ENCODE data around the gene SREBF2. TPM values are rescaled to one million over a fixed set of nuclear protein-coding genes. Genes with fewer than 3 reads are reported as not detected.

SREBF2 gene
- polyA plus RNA-seq, 2 of the 4 experiments (the other 2 are of a cell fraction): 19.4 to 30.8 TPM

DNA sequence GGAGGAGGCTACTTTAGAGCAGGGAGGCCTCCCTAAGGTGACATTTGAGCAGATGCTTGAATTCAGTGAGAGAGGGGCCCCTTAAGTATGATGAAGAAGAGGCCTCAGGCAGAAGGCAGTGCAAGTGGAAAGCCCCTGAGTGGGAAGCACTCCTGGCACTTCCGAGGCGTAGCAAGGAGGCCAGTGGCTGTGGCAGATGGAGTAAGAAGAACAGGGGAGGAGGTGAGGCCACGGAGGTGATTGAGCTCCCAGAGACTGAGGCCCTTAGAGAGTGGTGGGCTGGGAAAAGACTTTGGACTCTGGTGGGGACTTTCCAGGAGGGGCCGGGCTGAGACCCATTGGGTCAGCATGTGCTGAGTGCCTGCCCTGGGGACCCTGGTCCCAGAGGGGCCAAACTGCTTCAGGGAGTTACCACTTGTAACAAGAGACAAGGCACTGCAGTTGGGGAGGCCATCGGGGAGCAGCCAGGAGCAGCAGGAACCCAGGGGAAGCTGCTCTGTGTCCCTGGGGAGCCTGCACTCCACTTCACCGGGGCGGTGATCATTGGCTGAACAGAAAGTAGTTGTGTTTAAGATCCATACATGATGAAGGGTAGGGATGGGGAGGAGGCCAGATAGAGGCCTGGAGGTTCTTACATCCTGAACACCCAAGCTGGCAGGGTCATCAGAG lies 116.5 kb downstream of the SREBF2 start:
- ChIA-PET POLR2A (no interaction called here), CTCF (interaction anchor here (1.0 to 1.7 kb wide), 3 partner anchors 8 to 252 kb away, joined by 3 to 5 read pairs (median 5); no protein-coding TSS in a partner anchor)
- no peaks in the 10 kb centered on the region for H3K9me3 ChIP-seq
- no peak overlapping the region for H3K4me3 ChIP-seq
- H3K27ac ChIP-seq: no peak overlapping the region
- WGBS (ENCODE audit: missing lambda C conversion rate): 90% methylated on average over 7 of the region's 7 CpGs
- TF ChIP-seq E2F6 (IDR thresholded peaks at IDR 0.05; ENCODE audit: borderline replicate concordance, low read depth) (no peak), RCOR1 (IDR thresholded peaks at IDR 0.05; ENCODE audit: low read depth, low read length) (no peak), NFE2L2 (conservative IDR thresholded peaks at IDR 0.05; ENCODE audit: low read length) (no peak), PHF8 (IDR thresholded peaks at IDR 0.05; ENCODE audit: borderline replicate concordance, low read depth) (no peak), BHLHE40 (IDR thresholded peaks at IDR 0.05; ENCODE audit: low read depth, low read length) (no peak), EP300 (IDR thresholded peaks at IDR 0.05) (no peak), MYC (IDR thresholded peaks at IDR 0.05; ENCODE audit: borderline replicate concordance, low read length) (no peak), NPAS2 (CRISPR knock-in tag; IDR thresholded peaks at IDR 0.05; ENCODE audit: borderline replicate concordance) (no peak), FOSL2 (IDR thresholded peaks at IDR 0.05) (no peak), FOSL2 (CRISPR knock-in tag; IDR thresholded peaks at IDR 0.05) (no peak)
- H3K4me1 ChIP-seq: peaks cover 12% of the 10 kb centered on the region; the same call in 2 of the 3 replicates
- H3K4me2 ChIP-seq: no peak overlapping the region
- no peak for DNase-seq (ENCODE audit: low read depth in 1 of 2, low spot score in 1 of 2)
- FAIRE-seq: no peak
- no peak for ATAC-seq

- WGBS (ENCODE audit: missing lambda C conversion rate): 88% methylated on average over 12 of the region's 16 CpGs
- POLR2A ChIA-PET: no interaction called here
- CTCF ChIA-PET: interaction anchor here (1.0 to 2.1 kb wide), 2 partner anchors 11 to 255 kb away, joined by 3 to 10 read pairs; no protein-coding TSS in a partner anchor
- peaks cover 3% of the 10 kb centered on the region; the same call in 2 of the 3 replicates for H3K4me1 ChIP-seq
- DNase-seq (ENCODE audit: low read depth in 1 of 2, low spot score in 1 of 2): no peak
- TF ChIP-seq BCL3 (IDR thresholded peaks at IDR 0.05): no peak
- no peak for TF ChIP-seq JUN (IDR thresholded peaks at IDR 0.05)
- TF ChIP-seq FOSB (CRISPR knock-in tag; IDR thresholded peaks at IDR 0.05): no peak
- no peak for TF ChIP-seq CHD4 (IDR thresholded peaks at IDR 0.05; ENCODE audit: borderline replicate concordance)
- TF ChIP-seq ZSCAN20 (CRISPR knock-in tag; IDR thresholded peaks at IDR 0.05): no peak
- no peak for TF ChIP-seq RAD21 (conservative IDR thresholded peaks at IDR 0.05 in 1 of 2, IDR thresholded peaks at IDR 0.05 in 1 of 2)
- TF ChIP-seq NPAS2 (CRISPR knock-in tag; IDR thresholded peaks at IDR 0.05; ENCODE audit: borderline replicate concordance): no peak
- TF ChIP-seq MAZ (IDR thresholded peaks at IDR 0.05; ENCODE audit: borderline replicate concordance, low read depth, low read length): no peak
- TF ChIP-seq EHMT2 (IDR thresholded peaks at IDR 0.05; ENCODE audit: low read depth): no peak
- no peak for TF ChIP-seq E2F6 (IDR thresholded peaks at IDR 0.05; ENCODE audit: borderline replicate concordance, low read depth)
- TF ChIP-seq REST (IDR thresholded peaks at IDR 0.05): no peak
- TF ChIP-seq, protein P1, sequence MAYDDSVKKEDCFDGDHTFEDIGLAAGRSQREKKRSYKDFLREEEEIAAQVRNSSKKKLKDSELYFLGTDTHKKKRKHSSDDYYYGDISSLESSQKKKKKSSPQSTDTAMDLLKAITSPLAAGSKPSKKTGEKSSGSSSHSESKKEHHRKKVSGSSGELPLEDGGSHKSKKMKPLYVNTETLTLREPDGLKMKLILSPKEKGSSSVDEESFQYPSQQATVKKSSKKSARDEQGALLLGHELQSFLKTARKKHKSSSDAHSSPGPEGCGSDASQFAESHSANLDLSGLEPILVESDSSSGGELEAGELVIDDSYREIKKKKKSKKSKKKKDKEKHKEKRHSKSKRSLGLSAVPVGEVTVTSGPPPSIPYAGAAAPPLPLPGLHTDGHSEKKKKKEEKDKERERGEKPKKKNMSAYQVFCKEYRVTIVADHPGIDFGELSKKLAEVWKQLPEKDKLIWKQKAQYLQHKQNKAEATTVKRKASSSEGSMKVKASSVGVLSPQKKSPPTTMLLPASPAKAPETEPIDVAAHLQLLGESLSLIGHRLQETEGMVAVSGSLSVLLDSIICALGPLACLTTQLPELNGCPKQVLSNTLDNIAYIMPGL (CRISPR knock-in tag; IDR thresholded peaks at IDR 0.05; ENCODE audit: borderline replicate concordance): no peak
- no peak for TF ChIP-seq EHF (CRISPR knock-in tag; IDR thresholded peaks at IDR 0.05)
- no peak for TF ChIP-seq NFE2L2 (conservative IDR thresholded peaks at IDR 0.05; ENCODE audit: low read length)
- TF ChIP-seq HEYL (CRISPR knock-in tag; IDR thresholded peaks at IDR 0.05): no peak
- no peak for TF ChIP-seq RNF2 (IDR thresholded peaks at IDR 0.05; ENCODE audit: borderline replicate concordance, low read depth)
- no peak for TF ChIP-seq CHD2 (IDR thresholded peaks at IDR 0.05; ENCODE audit: low read length, partially characterized antibody)
- TF ChIP-seq JUNB (IDR thresholded peaks at IDR 0.05): no peak
- no peak within 1 kb of the TSS for H3K27ac ChIP-seq
- no peaks in the 10 kb centered on the region for H3K9me3 ChIP-seq
- H3K4me3 ChIP-seq: no peak within 1 kb of the TSS
- FAIRE-seq: no peak
- no peak within 1 kb of the TSS for H3K4me2 ChIP-seq
- no peak; a peak in 2 of 6 replicates for ATAC-seq
These were observed 119.1 kb downstream of the SREBF2 start, which contains the start of gene SMIM45 for GRCh38 chr22:41951898-41952474. SMIM45 (plus strand) TSS chr22:41952150.
